NCI-H526 treated with DMSO at 0.1 percent for 48 hours (cell line): ENCODE results near the gene KCNC4.

ENCODE experiments used
- DNase-seq: peaks from one replicate; lab custom pipeline; 2025; lab: John Stamatoyannopoulos, UW

The KCNC4 gene

GRCh38 chr1:110211496-110212168, 1.5 kb downstream of the KCNC4 start:
- peak; percentile 38 for DNase-seq

GRCh38 chr1:110212169-110213142, 2.3 kb downstream of the KCNC4 start:
- DNase-seq: peak; percentile 25

- no peak for DNase-seq
These were observed 3.0 kb downstream of the KCNC4 start for GRCh38 chr1:110213143-110213540.

GRCh38 chr1:110214454-110215404, 4.6 kb downstream of the KCNC4 start:
- no peak for DNase-seq

DNA sequence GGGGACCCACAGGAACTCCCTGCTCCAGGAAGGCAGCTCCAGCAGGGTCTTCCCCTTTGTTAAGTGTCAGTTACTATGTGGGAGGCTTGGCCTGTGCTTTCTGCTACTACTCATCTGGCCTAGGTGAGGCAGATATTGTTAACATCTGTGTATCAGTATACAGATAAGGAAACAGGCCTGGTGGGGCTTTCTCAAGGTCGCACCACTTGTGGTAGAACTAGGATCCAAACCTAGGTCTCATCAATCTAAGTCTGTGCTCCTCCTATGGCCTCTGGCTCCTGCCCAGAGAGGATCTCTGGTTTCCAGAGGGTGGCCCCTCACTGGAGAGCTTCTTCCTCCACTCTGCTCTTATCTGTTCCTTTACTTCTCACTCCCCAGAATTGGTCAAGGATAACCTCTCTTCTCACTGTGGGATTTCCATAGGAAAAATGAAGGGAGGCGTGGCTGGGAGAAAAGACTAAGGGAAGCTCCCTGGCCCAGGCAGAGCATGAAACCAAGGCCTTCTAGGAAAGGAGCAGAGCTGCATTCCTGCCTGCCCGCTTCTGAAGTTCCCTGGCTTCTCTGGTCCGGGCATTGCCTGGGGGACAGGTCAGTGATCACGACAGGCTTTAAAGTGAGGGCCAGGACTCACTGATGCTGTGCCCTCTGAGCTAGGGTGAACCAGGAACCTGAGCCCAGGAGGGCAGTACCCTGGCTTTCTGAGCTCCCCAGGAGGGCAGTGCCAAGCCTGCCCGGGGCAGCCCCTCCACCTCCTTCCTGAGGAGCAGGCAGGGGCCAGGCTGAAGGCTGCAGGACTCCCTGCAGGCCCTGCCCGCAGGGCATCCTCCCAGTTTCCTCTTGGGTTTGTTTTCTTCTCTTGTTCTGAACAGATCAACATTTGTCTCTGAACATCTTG, 5.8 kb downstream of the KCNC4 start:
- no peak for DNase-seq

DNA sequence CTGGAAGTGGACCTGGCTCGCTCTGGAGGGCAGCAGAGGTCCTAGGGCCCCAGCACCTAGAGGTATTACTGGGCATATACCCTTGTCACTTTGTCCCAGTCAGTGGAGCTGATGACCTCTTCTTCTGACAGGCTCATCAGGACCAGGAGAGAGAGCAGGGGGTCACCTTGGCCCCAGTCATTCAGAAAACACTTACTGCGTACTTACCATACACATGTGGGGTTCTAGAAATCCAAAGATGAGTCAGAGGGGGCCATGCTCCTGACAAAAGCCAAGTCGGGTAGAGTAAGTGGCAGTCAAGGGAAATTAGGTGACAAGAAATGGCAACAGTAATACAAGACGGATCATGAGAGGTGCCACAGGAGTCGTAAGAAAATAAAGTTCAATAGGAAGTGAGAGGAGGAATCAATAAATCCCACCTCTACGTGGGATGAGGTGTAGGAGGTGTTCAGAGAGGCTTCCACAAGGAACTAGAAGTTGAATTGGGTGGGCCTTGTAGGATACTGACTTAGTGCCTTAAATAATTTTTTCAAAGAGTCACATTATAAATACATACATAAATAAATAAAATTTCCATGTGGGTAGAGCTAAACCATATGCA, 6.8 kb downstream of the KCNC4 start:
- DNase-seq: no peak

DNA sequence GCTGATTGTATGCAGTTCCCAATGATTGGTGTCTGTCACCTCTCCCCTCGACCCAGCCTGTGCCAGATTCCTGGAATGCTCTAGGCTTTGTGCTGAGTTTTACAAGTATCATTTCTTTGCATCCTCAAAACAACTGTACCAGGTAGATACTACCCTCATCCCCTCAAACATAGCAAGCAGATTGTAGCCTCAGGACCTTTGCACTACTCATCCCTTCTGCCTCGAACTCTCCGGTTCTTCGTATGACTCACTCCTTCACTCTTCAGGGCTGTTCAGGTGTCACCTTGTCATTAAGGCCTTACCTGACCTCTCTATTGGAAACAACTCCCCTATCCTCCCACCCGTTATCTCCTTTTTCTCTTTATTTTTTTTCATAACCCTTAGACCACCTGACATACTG, 8.0 kb downstream of the KCNC4 start:
- no peak for DNase-seq

DNA sequence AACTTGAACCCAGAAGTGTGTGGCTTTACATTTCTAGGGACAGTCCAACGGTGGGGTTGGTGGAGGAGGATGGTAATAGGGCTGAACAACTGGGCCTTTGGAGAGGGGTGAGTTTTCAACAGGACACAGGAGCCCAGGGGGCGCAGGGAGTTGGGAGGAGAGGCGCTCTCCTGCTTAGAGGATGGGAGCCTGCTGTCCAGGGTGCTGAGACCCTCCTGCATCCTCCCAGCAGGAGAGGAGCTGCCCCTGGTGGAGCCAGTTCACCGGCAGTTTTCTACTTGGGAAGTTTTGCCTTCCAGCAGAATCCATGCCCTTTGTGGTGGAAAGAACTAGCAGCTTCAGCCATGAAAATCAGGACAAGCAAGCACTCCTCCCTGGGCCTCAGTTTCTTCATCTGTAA, 8.6 kb downstream of the KCNC4 start:
- DNase-seq: no peak

GRCh38 chr1:110220324-110220723, 10.2 kb downstream of the KCNC4 start:
- DNase-seq: no peak

DNA sequence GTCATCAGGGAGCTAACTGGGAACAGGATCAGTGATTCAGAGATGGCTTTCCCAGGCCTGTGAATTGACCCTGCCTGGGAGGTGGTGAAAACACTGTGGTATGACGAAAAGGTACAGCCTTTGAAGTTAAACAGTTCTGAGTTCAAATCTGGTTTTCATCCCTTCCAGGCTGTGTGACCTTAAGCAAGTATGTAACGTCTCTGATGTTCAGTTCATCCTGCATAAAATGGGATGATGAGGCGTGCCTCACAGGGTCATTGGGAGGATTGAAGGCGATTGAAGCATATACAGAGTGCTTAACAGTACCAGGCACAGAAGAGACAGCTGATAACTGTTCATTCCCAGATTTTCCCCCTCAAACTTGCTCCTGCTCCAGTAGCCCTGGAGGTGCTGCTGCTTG, 11.0 kb downstream of the KCNC4 start:
- no peak for DNase-seq

GRCh38 chr1:110223127-110223526, 13.0 kb downstream of the KCNC4 start:
- no peak for DNase-seq

- no peak for DNase-seq
These were observed 13.5 kb downstream of the KCNC4 start for GRCh38 chr1:110223581-110223980.

DNA sequence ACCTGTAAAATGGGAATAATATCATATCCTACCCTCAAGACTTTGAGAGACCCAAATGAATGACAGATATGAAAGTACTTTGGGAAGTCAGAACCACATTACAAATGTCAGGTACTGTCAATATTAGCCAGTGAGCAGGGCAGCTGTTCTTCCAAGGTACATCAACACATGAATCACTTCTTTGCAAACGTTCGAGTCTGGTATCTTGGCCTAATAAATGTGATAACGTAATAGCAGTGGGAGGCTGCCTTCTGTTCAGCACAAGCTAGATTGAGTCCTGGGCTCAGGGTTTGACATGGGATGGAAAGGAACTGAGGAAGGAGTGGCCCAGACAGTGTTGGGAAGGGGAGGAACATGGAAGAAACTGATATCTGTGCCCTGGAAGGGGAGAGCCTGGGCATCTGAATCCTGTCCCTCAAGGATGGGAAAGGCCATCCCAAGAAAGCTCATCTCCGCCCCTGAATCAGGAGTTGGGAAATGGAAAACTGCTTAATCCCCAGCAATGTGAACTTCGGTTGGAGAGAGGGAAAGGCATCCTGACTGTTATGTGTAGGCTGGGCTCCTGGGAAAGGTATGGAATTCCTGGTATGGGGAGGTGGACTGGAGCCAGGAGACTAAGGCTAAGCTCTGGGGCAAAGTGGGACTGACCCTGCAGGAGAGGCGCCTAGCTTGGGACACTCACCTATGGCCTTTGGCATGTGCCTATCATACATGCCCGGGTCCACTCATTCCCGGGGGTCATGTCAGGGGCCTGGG, 14.3 kb downstream of the KCNC4 start:
- no peak for DNase-seq

DNA sequence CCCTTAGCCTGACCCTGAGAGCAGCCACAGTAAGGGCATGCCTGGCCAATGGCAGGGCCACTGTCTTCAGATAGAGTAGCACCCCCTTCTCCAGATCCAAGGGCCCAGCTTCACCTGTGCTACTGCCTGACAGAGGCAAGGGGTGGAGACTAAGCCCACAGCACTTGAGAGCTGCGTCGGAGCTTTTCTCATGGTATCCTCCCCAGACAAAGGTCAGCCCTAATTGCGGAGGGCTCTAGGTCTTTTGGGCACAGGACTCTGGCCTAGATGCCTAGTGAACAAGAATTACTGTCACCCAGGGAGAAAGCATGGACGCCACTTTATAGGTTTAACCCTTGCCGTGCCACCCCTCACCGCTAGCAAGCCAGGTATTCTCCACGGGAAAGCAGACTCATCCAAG, 15.1 kb downstream of the KCNC4 start:
- DNase-seq: no peak

DNA sequence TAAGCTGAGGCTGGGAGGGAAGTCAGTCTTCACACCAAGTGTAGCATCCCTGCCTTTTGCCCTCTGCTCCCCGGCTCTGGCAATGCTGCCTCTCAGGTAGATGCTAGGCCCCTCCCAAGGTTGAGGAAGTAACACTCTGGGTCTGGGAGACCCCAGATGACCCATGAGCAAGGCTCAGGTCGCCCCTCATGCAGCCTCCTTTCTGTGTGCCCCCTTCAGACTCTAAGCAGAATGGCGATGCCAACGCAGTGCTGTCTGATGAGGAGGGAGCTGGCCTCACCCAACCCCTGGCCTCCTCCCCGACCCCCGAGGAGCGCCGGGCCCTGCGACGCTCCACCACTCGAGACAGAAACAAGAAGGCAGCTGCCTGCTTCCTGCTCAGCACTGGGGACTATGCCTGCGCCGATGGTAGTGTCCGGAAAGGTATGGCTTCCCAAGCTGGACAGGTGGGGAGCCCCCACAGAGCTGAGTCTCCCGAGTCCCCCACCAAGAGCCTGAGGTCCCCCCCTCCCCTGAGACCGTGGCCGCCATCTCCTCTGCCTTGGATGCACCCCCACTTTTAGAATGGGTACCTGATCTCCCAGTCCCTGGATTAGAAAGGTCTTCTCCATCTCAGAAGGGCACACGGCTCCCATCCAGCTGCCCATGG, 15.8 kb downstream of the KCNC4 start:
- no peak for DNase-seq

GRCh38 chr1:110227774-110228173, 17.7 kb downstream of the KCNC4 start:
- no peak for DNase-seq

DNA sequence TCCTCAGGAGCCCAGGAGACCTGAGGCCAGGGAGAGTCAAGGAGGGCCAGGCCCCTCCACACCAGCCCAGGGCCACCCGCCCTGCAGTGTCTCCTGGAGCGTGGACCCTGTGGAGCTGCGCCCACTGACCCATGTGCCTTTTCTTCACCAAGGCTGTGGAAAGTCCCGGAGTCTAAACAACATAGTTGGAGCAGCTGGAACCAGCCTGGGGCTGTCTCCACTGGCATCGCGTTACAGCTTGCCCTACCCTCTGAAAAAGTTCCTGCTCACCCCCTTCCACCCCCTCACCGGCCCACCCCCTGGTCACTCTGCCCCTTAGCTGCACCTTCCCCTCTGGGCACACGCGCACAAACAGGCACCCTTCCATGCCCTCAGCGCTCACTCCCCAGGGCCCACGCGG, 18.3 kb downstream of the KCNC4 start:
- no peak for DNase-seq

DNA sequence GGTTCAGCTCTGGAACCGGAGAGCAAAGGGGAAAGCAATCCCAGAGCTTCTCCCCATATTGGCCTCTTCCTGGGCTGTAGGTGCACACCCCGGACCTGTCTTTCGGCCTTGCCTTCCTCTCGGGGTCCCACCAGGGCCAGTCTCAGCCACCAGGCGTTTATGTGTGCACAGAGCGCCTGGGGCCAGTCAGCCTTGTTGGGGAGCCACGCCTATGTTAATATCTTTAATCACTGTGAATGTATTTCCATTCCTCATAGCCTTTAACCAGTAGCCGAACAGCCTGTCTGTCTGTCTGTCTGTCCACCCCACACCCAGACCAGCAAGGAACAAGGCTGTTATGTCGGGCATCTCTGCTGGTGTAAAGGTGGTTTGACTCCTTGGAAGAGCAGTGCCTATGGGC, 18.8 kb downstream of the KCNC4 start:
- no peak for DNase-seq

GRCh38 chr1:110229348-110230001, 19.4 kb downstream of the KCNC4 start:
- no peak for DNase-seq
